Neutrophil (primary cell): ENCODE measurements around the gene ALDH6A1.
A peak's percentile ranks its signal among the peaks of the same experiment; 100 is the strongest.

Source experiments
- H3K27ac ChIP-seq: fragments of 200-600 bp; sonication (generic); 2 replicates; pipeline ENCODE4 v1.5.1; 2016; ENCODE audit warnings: mild to moderate bottlenecking, moderate library complexity
- H3K27me3 ChIP-seq: fragments of 200-600 bp; sonication (generic); 2 replicates; pipeline ENCODE4 v1.6.0; 2016; ENCODE audit warnings: mild to moderate bottlenecking
- H3K36me3 ChIP-seq: fragments of 200-600 bp; sonication (generic); 2 replicates; pipeline ENCODE4 v1.5.1; 2017
- H3K4me1 ChIP-seq, 2 experiments: fragments of 200-600 bp in 1 of 2; sonication (generic) in 1 of 2; 1 replicate in 1 of 2; 2 replicates in 1 of 2; pipeline versions ENCODE4 v1.5.1 to v1.6.1; 2013 to 2016; ENCODE audit warnings: low read depth in 1 of 2, low read length in 1 of 2, mild to moderate bottlenecking in 1 of 2, moderate library complexity in 1 of 2; ENCODE audit not compliant: control insufficient read depth in 1 of 2, insufficient read depth in 1 of 2
- H3K4me3 ChIP-seq, 2 experiments: fragments of 200-600 bp in 1 of 2; sonication (generic) in 1 of 2; 1 replicate in 1 of 2; 2 replicates in 1 of 2; pipeline ENCODE4 v1.5.1; 2013 to 2016; ENCODE audit warnings: low read depth in 1 of 2, low read length in 1 of 2, mild to moderate bottlenecking in 1 of 2, moderate library complexity in 1 of 2
- H3K9me3 ChIP-seq: fragments of 200-600 bp; sonication (generic); 2 replicates; pipeline ENCODE4 v1.5.1; 2016
- TF ChIP-seq, protein P1 (sequence below): fragments of 200-600 bp; sonication (generic); IDR thresholded peaks from 2 replicates; pipeline ENCODE4 v1.5.1; 2016; ENCODE audit warnings: antibody characterized with exemption

Gene ALDH6A1

DNA sequence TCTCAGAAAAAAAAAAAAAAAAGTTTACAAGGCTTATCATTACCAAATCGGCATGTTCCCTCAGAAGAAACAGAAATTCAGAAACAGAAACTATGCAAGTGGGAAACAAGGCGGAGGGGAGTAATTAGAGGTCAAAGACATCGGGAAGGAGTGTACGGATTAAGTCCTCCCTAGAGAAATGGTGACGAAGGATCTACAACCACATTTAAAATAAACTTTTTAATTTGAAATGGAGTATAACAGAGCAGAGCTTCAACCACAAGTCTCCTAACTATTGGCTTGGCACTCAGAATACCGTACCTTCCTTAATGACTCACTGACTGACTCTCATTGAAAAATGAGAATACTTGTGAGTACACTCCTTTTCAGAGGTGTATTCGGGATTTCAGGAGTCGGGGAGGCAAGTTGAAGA is 66.1 kb downstream of the ALDH6A1 start:
- TF ChIP-seq, protein P1, sequence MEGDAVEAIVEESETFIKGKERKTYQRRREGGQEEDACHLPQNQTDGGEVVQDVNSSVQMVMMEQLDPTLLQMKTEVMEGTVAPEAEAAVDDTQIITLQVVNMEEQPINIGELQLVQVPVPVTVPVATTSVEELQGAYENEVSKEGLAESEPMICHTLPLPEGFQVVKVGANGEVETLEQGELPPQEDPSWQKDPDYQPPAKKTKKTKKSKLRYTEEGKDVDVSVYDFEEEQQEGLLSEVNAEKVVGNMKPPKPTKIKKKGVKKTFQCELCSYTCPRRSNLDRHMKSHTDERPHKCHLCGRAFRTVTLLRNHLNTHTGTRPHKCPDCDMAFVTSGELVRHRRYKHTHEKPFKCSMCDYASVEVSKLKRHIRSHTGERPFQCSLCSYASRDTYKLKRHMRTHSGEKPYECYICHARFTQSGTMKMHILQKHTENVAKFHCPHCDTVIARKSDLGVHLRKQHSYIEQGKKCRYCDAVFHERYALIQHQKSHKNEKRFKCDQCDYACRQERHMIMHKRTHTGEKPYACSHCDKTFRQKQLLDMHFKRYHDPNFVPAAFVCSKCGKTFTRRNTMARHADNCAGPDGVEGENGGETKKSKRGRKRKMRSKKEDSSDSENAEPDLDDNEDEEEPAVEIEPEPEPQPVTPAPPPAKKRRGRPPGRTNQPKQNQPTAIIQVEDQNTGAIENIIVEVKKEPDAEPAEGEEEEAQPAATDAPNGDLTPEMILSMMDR, result no peak
- Histone ChIP-seq H3K4me3 (peak overlapping the region; percentile 83 to 89), H3K27me3 (no peaks in the 10 kb centered on the region), H3K36me3 (no peaks in the 10 kb centered on the region), H3K27ac (peak overlapping the region; percentile 75), H3K9me3 (no peaks in the 10 kb centered on the region), H3K4me1 (peaks cover 16% of the 10 kb centered on the region in 2 experiments)

DNA sequence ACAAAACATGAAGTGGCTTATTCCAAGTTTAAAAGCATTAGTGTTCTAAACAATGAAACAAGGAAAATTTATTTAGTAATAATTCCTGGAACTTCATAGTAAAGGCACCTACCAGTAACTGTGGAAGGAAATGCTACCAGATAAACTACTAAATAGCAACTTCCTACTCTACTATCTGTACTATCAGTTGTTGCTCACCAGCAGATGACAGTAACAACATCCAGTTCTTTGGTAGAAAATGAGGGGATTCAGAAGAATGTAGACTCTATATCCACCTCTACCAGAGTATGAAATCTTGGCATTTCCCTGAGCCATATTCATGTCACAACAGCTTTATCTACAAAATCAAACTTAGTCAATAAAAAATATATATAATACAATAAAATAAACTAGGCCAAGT is 68.3 kb downstream of the ALDH6A1 start:
- H3K9me3 ChIP-seq, result no peaks in the 10 kb centered on the region
- H3K4me1 ChIP-seq, result peaks cover 16% of the 10 kb centered on the region in 2 experiments
- H3K36me3 ChIP-seq, result no peaks in the 10 kb centered on the region
- no peaks in the 10 kb centered on the region for H3K27me3 ChIP-seq
- no peak overlapping the region for H3K27ac ChIP-seq
- no peak overlapping the region for H3K4me3 ChIP-seq
- TF ChIP-seq, protein P1, result no peak

DNA sequence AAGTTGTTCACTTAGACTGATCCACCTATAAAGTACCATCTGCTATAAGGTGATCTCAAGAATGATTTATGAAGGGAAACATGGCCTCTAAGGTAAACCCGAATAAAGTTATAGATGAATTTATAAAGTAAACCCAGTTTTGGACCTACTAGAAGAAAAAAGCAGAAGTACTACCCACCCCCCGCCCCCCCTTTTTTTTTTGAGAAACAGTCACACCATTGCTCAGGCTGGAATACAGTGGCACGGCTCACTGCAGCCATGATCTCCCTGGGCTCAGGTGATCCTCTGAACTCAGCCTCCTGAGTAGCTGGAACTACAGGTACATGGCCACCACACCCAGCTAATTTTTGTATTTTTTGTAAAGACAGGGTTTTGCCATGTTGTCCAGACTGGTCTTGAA is 69.1 kb downstream of the ALDH6A1 start:
- H3K9me3 ChIP-seq, result no peaks in the 10 kb centered on the region
- H3K27ac ChIP-seq, result no peak overlapping the region
- H3K27me3 ChIP-seq, result no peaks in the 10 kb centered on the region
- no peak overlapping the region for H3K4me3 ChIP-seq
- peaks cover 16% of the 10 kb centered on the region in 2 experiments for H3K4me1 ChIP-seq
- peaks cover under 1% of the 10 kb centered on the region for H3K36me3 ChIP-seq
- TF ChIP-seq, protein P1, result no peak

DNA sequence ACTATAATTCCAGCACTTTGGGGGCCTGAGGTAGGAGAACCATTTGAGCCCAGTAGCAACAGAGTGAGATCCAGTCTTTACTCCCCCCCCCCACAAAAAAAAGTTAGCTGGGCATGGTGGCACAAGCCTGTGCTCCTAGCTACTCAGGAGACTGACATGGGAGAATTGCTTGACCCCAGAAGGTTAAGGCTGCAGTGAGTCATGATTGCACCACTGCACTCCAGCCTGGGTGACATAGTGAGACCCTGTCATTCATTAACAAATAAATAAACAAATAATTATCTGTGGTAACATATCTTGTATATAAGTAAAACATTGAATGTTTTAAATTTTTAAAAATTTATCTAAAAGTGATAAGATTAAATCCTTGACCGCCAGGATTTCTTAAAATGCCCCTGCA is 70.0 kb downstream of the ALDH6A1 start:
- H3K4me3 ChIP-seq, result no peak overlapping the region
- H3K27me3 ChIP-seq, result no peaks in the 10 kb centered on the region
- H3K27ac ChIP-seq, result no peak overlapping the region

DNA sequence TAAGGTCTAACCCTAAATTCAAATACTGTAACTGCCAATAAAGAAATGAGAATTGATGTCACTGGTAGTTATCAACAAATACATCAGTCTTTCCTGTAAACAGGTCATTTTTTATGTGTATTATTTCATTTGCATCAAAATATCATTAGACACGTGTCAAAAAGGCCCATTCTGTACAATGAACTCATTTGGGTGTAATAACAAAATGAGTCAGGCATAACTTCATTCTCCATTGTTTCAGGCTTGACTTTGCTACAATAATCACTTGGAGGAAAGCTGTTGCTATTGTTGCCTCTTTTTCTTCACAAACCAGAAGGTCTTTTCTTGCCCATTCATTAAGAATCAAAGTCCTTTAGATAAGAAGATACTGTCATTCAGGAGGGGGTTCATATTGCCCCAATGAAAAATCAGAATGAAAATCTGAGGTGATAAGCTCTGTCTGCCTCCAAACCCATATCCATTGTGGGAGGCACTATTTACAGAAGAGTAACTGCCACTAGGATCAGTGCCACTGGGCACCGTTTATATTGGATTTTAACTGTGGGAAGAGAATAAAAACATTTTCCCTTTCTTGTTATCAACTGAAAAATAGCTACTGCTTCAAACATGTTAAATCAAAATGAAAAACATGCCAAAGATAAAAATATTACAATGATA is 75.3 kb downstream of the ALDH6A1 start:
- H3K4me3 ChIP-seq, result no peak overlapping the region
- H3K9me3 ChIP-seq, result no peaks in the 10 kb centered on the region
- H3K4me1 ChIP-seq, result no peaks in the 10 kb centered on the region
- H3K27me3 ChIP-seq, result no peaks in the 10 kb centered on the region
- TF ChIP-seq, protein P1, result no peak
- peaks cover 8% of the 10 kb centered on the region for H3K36me3 ChIP-seq
- H3K27ac ChIP-seq, result no peak overlapping the region

More for the DNA sequence above, 70.0 kb downstream of the ALDH6A1 start:
- H3K36me3 ChIP-seq, result peaks cover 8% of the 10 kb centered on the region
- H3K9me3 ChIP-seq, result no peaks in the 10 kb centered on the region
- TF ChIP-seq, protein P1, result no peak
- H3K4me1 ChIP-seq, result peaks cover 10 to 11% of the 10 kb centered on the region in 2 experiments
